Activated gamma-delta T cell treated with anti-CD3 and anti-CD28 coated beads, Interleukin-2, amount 50 U/mL, for 16 hours (primary cell): ENCODE measurements around the gene DOCK9.

ENCODE experiments used
- DNase-seq: peaks from one replicate; pipeline ENCODE4 v3.0.0-alpha.2; 2020; ENCODE audit warnings: low read depth

Gene DOCK9

DNA sequence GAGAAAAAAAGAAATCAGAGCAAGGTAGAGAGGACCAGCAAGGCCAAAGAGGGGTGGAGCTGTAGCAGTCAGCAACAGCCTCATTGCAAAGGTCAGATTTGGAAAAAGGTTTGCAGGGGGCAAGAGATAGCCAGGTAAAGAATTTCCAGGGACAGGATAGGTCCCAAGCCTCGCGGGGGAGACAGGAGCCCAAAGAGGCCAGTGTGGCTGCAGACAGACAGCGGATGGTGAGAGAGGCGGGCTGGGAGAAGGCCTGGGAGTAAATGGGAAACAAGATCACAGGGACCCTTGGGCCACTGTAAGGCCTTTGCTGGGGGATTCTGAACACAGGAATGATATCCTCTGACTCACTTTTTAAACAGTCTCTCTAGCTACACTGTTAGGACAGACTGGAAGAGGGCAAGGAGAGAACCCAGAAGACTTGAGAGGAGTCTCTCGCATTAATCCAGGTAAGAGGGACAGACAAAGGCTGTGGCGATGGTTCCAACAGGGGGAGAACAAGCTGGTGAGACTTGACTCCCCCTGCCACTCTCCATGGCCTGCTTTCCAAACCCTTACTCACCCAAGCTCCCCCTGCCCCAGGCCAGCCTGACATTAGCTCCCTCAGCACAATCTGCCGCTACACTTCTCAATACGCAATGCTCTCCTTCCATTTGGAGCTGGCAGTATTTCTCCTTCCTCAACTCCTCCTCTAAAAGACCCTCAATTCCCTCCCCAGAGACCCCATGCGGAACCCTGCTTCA lies 31.8 kb downstream of the DOCK9 start:
- DNase-seq = no peak

DNA sequence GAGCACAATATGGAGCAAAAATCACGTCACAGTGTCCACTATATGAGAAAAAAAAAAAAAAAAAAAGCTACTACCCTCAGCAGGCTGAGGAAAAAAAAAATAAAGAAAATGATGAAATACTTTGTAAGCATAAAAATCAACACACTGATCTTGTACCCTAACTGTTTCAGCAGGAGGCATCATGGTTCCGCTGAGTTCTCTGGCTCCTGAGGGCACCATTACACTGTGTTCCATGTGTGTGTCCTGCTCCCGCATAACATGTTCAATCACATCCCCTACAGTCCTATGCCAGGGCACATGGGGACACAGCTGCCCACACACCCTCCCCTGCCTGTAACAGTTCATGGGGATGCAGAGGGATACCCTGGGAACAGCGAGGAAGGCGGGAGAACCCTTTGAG lies 33.5 kb downstream of the DOCK9 start:
- no peak for DNase-seq

DNA sequence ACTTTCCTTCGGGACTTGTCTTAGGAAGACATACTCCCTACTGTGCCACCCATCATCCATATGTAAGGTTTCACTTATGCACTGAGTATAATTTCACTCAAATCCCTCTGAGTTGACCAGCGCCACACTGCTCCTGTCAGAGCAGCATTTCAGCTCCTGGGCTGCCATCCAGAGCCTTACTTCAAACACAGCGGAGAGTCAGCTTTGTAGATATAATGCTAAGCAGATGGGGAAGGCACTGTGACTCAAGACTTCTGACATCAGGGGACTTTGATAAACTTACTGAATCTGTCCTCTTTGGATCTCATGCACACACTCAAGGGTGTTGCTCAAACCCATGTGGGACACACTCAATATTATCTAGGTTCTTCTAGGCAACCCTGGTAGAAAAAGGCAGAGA lies 34.9 kb downstream of the DOCK9 start:
- no peak for DNase-seq

DNA sequence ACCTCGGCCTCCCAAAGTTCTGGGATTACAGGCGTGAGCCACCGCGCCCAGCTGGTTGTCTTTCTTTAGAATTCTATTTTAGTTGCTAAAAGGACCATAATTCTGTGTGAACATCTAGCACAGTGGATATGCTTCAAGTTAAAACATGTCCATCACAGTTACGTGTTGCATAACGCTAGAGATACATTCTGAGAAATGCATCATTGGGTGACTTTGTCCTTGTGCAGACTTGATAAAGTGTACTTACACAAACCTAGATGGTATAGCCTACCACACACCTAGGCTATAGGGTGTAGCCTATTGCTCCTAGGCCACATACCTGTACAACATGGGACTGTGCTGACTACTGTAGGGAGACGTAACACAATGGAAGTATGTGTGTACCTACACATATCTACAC lies 35.4 kb downstream of the DOCK9 start:
- DNase-seq = no peak

DNA sequence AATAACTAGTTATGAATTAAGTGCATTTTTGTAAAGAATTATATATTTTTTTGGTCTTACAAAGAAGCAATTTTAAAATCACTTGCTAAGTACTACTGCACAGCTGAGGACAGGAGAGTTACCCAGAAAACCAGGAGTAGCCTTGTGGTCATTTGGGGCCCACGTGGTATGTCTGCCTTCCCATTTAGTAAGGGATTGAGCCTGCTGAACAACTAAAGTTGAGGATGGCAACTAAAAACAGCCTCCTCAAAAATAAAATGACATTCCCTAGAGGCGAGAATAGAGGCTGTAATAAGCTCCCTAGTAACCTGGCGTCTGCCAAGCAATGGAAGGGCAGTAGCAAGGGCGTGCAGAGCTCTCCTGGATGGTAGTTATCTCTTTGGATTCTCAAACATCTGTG lies 36.3 kb downstream of the DOCK9 start:
- DNase-seq = no peak

DNA sequence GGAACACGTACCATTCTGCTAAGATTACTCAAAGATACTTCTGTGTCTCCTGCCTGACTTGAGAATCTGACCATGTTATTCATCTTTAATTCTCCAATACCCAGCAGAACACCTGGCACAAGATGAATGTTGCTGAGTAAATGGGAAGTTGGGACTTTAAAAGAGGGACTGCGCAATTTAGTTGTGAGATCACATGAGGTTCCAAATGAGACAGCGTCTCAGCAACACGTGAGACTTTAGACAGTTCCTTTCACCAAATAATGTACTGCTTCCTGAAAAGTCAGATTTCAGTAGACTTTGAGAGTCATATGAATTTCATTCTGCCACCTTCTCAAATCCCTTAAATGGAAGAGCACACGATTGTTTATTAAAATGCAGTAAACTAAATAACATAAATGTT lies 36.7 kb downstream of the DOCK9 start:
- DNase-seq = no peak

DNA sequence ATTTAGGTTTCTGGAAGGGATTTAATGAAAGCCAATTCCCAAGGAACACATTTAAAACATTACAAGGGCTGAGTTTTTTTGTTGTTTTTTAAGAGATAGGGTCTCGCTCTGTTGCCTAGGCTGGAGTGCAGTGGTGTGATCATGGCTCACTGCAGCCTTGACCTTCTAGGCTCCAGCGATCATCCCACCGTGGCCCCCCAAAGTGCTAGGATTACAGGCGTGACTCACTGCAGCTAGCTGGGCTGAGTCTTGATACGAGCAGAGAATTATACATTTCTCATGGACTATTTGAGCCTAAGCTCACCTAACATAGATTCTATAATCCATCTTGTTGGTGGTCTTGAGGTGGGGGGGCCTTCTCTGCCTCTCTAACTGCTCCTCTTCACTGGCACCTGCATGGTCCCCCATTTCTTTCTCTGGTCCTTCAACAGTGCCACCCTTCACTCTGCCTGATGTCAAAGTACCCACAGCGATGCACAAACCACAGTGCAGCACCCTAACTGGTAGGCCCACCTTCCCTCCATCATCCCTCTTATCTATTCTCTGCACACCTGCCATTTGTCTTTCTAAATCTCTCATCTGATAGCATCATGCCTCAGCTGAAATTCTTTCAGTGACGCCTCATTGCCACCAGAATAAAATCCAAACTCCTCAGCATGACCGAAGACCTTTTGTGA lies 37.4 kb downstream of the DOCK9 start:
- DNase-seq = no peak

DNA sequence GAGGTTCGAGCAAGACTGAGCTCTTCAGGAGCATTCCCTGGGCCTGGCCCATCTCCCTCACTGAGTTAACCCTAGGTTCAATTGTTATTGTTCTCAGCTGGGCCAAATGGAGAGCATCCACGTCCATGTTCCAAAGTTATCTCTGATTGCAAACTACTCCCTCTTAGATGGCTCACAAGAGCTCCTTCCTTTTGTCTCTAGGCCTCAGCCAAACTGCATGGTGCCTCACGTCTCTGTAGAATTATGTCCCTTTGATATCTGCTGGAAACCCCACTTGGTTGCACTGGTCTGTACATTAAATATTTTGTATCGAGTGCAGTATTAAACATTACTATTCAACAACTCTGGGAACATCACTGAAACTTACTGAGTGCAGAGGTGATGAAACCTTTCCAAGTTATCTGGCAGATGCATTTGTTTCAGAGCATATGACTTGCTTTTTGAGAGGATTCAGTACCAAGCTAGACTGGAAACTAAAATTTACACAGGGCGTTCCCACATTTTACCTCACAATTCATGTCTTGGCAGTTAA lies 38.1 kb downstream of the DOCK9 start:
- DNase-seq = no peak

DNA sequence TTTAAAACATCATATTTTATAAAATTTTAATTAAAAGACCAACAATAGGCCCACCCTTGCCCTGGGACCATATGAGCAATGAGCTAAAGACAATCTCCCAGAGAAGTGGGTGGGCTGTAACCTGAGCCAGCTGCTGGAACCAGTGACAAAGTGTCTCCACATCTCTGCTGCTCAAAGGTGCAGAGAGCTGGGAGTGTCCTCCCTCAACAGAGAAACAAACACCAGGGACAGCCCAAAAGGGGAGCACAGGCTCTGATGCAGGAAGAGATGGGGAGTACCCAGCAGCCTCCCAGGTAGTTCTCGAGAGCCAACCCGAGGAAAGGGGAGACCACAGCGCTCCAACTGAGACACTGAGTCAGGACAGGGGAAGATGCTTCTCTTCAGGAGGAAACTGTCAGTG lies 39.1 kb downstream of the DOCK9 start:
- DNase-seq = no peak

DNA sequence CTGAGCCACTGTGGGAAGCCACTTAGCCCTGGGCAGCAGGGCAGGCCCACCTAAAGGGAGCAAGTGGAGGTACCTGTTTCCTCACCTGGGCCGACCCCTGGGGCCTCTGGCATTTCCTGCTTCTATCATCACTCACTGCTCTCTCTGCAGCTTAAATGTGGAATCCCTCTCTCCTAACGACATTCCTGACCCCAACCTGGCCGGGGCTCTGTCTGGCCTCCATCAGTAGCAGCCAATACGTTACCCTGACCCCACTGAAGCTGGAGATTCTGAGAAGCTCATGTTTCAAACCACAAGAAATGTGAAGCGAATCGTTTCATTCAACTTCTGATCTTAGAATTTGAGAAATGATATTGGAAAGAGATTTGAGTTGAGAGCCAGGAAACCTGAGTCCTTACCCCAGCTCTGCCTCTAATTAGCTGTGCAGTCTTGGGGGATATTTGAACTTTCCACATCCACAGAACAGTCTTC lies 39.9 kb downstream of the DOCK9 start:
- DNase-seq = no peak

DNA sequence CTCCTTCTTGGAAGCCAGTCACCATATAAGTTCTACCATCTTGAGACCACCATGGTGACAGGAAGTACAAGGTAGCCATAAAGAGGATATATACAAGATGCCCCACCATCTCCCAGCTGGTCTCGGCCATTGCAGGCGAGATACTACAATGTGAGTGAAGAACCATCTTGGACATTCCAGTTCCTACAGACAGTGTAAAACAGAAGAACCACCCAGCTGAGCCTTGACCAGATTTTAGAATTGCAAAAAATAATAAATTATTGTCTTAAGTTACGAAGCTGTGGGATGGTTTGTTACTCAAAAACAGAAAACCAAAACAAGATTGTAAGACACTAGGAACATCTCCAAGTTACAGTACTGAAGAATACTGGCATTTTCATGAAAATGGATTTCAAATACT lies 43.6 kb downstream of the DOCK9 start:
- DNase-seq = no peak

DNA sequence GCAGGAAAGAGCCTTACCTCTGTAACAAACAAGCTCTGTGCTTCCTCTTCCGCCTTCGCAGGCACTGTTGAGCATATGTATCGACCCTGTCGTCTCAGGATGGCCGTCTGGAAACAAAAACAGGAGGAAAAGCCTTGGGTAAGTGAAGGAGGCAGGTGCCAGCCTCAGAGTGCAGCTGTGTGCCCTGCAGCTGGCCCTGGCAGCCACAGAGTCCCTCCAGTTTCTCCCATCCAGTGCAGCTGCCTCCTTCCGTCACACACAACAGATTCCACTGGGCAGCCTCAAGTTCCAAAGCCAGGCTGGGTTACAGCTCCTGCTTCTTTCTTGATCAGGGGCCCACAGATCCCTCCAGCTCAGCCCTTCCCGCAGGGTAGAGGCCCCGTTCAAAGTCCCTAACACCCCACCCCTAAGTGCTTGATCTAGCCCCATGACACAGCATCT lies 47.7 kb downstream of the DOCK9 start:
- DNase-seq = no peak

DNA sequence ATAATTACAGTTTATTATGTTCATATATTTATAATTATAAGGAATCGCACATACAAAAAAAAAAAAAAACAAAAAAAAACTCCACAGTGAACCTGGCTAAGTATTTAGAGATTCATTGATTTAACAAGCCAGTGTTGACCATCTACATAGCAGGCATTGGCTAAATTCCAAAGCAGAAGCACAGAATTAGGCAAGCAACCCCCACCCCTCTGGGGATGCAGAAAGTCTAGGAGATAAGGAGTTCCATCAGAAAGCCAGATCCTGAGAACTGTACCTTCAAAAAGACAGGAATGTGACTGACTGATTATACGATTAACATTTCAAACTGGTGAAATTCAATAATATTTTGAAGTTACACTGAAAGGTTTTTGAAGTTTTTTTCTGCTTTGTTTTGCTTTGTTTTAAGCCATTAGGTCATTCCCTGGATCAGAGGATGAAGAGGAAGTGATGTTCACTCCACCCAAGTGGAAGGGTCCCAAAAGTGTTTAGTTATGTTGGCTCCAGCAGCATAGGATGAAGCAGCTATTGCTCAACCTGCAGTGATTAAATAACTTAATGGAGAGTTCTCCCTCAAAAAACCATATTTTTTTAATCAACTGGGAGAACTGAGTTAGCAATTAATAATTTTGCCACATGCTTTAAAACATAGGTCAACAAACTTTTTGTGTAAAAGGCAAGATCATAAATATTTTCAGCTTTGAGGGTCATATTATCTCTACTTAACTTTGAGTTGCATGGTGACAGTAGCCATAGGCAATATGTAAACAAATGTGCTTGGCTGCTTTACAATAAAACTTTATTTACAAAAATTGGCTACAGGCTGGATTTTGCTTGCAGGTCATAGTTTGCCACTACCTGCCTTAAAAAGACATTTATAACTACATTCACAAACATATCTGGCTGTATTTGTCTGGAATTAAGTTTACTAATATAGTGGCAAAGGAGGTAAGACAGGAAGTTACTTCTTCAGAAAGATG lies 49.6 kb downstream of the DOCK9 start:
- DNase-seq = no peak

DNA sequence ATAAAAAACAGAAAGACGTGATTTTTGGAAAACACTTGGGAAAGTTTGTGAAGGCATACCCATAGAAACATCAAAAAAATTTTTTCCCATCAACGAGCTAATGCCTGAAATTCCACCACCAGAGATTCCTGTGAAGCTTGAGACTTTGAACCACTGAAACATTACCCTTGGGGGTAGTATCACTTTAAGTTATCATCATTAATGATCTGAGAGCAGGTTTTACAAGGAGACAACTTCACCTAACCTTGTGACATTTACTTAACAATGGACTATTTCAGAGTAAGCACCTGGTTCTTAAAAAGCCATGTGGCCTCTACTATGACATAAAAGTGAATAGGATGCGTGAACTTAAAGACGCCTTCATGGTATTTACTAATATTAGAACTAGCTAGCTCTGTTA lies 51.9 kb downstream of the DOCK9 start:
- no peak for DNase-seq

DNA sequence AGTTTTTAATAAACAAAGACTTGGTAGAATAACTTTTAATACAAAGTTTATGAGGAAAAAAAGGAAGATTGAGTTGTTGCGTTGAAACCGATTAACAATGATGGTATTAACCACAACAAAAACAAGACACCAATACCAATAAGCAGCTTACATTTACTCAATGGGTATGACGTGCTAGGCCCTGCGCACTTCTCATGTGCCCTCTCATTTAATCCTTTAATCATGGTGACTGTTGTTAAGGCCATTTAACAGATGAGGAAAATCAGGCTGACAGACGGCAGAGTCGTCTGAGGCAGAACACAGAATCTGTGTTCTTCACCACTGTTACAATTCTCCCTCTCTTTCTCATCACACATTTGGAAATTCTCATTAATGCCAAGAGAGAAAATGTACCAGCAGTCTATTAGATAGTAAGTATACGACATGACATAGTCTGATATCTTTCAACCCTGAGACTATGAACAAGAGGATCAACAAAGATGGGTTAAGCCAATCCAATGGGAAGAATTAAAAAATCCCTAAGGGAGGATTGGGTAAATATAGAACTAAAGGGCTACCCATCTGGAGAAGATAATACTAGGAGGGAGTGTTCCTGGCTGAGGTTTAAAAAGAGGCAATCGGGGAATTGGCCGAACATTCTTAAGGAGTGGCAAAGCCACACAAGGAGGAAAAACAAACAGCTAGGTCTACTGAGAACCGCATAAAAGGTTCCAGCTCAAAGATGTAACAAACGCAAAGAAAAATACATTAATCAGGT lies 54.0 kb downstream of the DOCK9 start:
- no peak for DNase-seq

DNA sequence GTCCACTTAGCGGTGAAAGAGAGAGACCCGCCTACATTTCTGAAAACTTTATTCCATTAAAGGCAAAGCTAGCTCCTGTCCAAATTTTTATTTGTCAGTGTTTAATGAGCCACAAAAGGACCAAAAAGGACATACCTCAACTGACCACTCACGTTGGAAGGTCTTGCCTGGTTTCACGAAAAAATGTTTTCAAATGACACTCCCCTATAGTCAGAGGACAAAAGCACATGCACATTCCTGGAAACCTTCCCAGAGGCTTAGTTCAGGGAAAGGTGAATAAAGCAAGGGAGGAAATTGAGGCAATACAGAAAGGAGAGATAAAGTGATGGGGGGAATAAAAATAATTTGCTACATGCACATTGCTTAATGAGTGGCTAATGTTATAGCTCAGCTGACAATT lies 55.6 kb downstream of the DOCK9 start:
- no peak for DNase-seq

DNA sequence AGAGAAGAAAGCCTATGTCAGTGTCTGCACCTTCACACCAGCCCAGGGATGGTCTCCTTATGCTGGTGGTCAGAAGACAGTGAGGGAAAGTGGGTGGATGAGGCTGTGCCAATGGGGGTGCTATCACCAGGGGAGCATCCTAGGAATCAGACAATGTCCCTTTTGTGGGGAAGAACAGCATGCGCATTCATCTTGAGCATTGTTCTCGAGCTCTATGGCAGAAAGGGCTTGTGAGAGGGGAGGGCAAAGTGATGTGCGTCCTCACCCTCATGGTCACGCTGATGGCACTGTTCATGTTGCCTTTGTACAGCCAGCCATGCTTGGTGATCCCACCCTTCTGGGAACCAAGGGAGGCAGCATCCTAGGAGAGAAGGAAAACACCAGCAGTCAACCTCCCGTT lies 56.1 kb downstream of the DOCK9 start:
- DNase-seq = no peak

DNA sequence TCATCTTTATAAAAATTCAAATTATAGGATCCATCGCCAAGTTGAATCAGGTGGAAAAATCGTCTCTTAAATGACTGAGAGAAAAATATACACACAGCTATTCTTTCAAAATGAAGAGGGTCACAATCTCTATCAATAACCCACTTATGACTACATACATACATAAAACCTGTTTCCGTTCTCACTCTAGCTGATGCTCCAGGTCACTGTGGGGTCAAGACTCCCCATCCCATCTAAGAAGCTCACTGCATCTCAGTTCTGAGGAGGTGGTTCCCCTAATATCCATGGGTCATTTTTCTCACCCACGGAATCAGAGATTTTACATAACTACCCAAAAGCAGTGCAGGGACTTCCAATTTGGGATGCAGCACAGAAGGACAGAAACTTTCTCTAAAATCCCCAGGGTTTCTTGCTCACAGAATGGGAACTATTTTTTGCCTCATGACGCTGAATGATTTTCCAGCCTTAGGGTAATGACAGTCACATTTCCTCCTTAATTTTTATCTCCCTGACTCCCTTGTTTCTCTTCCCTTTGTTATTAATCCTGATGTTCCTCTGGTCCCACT lies 56.8 kb downstream of the DOCK9 start:
- no peak for DNase-seq

DNA sequence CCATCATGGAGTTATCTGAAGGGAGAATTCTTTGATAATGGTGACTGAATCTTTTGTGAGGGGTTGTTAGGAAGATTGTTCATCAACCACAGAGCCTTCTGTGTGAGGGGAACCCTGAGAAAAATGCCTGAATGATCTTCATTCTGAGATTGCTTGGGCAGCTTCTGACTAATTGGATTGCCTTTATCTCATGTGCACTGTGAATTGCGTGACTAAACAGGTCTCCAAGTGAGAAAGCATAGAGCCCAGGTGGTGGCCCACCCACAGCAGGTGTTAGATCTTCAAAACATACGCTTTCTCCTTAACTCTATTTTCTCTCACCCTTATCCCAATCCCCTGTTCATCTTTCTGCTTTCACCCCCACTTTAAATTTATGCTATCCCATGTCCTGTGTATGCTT lies 58.3 kb downstream of the DOCK9 start:
- DNase-seq = no peak

DNA sequence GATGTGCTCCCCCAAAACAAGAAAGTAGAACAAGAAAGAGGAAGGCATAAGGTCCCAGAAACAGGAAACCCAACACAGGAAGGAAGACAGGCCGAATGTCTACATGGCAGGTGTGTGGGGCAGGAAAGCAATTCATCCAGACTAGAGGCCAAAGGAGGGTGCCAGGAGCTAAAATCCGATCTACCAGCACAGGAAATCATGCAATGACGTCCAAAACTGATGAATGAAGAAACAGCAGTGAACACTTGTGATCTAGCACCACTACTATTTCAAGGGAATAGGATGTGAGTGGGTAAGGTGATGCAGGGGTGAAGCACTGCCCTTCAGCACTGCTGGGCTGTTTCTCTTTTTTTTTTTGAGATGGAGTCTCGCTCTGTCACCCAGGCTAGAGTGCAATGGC lies 59.1 kb downstream of the DOCK9 start:
- DNase-seq = no peak

DNA sequence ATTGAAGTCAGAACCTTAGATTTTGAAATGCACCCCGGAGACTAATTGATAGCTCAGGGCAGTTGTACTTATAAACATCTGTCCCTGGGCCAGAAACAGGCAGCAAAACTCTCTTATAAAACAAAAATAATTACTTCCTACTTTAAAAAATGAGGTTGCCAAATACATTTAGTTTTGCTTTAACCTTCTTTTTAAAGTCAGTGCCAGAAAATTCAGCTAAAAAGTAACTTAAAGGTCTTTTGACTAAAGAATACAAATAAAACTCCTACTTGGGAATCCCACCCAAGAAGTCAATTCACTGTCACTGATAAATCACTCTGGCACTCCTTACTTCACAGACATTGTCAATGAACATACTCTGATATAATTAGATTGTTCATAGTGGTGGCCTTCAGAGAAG lies 60.7 kb downstream of the DOCK9 start:
- DNase-seq = no peak
